ENCODE measurements around the gene ZSCAN5A. TPM values are rescaled to one million over a fixed set of nuclear protein-coding genes. Genes with fewer than 3 reads are reported as not detected.

The ZSCAN5A gene
- total and polyA plus RNA-seq, 2 donors (not counting 1 experiment from before 2014, with no cell fraction given) = 5.2 to 24.8 TPM

- Histone ChIP-seq H3K36me3 (replicated peaks in 1 of 2; ENCODE audit: control extremely low read depth in 1 of 2, control insufficient read depth in 1 of 2, extremely low read depth in 1 of 2, insufficient read depth in 2 of 2, low read length in 1 of 2) (no peaks in the 10 kb centered on the region), H4K20me1 (ENCODE audit: control insufficient read depth, insufficient read depth, low read length, poor library complexity, severe bottlenecking) (no peaks in the 10 kb centered on the region), H3K27ac (ENCODE audit: low read length in 2 of 2) (no peak overlapping the region), H3K27me3 (replicated peaks in 1 of 4; ENCODE audit: control extremely low read depth in 1 of 4, control insufficient read depth in 3 of 4, insufficient read depth in 4 of 4, low read length in 3 of 4) (peaks cover 0 to 11% (median 5%) of the 10 kb centered on the region in 4 experiments), H3K9ac (ENCODE audit: low read length) (no peak overlapping the region), H3K4me3 (ENCODE audit: control extremely low read depth in 1 of 5, extremely low read depth in 1 of 5, insufficient read depth in 1 of 5, low read depth in 2 of 5, low read length in 4 of 5) (no peak overlapping the region), H3K9me3 (ENCODE audit: control extremely low read depth in 1 of 3, control insufficient read depth in 2 of 3, insufficient read depth in 1 of 3, low read length in 2 of 3) (no peaks in the 10 kb centered on the region), H3K4me1 (ENCODE audit: control insufficient read depth in 2 of 2, insufficient read depth in 2 of 2, low read length in 2 of 2) (peaks cover 4 to 6% of the 10 kb centered on the region in 2 donors), H3K4me2 (replicated peaks; ENCODE audit: low read depth, low read length, poor library complexity, severe bottlenecking) (no peak overlapping the region), H2AFZ (ENCODE audit: insufficient read depth, low read depth, low read length, poor library complexity, severe bottlenecking) (no peak overlapping the region), H3K79me2 (ENCODE audit: control insufficient read depth, insufficient read depth, low read length) (no peaks in the 10 kb centered on the region)
- no peak for TF ChIP-seq EZH2 (IDR thresholded peaks at IDR 0.05; ENCODE audit: borderline replicate concordance, insufficient read depth, low read depth, low read length, poor library complexity, severe bottlenecking)
- H3K27me3 Mint-ChIP-seq = peaks cover 15% of the 10 kb centered on the region
- H3K9me3 Mint-ChIP-seq (ENCODE audit: insufficient read depth) = no peaks in the 10 kb centered on the region
- CTCF ChIA-PET = interaction anchor here (0.7 kb wide), 1 partner anchor 839 kb away, joined by 5 read pairs; no protein-coding TSS in a partner anchor
- H3K27ac Mint-ChIP-seq = no peak overlapping the region
- DNase-seq (no peak), ATAC-seq (ENCODE audit: low read depth) (no peak)
- H3K4me3 Mint-ChIP-seq = no peak overlapping the region
- peaks cover 6% of the 10 kb centered on the region for H3K4me1 Mint-ChIP-seq
- 74% methylated on average over 6 of the region's 10 CpGs for WGBS (ENCODE audit: insufficient coverage)
- POLR2A ChIA-PET = no interaction called here
- intact Hi-C loops (cut with micrococcal nuclease) = no loop called here
Observed at GRCh38 chr19:56218961-56219360, 95.7 kb downstream of the ZSCAN5A start.

DNA sequence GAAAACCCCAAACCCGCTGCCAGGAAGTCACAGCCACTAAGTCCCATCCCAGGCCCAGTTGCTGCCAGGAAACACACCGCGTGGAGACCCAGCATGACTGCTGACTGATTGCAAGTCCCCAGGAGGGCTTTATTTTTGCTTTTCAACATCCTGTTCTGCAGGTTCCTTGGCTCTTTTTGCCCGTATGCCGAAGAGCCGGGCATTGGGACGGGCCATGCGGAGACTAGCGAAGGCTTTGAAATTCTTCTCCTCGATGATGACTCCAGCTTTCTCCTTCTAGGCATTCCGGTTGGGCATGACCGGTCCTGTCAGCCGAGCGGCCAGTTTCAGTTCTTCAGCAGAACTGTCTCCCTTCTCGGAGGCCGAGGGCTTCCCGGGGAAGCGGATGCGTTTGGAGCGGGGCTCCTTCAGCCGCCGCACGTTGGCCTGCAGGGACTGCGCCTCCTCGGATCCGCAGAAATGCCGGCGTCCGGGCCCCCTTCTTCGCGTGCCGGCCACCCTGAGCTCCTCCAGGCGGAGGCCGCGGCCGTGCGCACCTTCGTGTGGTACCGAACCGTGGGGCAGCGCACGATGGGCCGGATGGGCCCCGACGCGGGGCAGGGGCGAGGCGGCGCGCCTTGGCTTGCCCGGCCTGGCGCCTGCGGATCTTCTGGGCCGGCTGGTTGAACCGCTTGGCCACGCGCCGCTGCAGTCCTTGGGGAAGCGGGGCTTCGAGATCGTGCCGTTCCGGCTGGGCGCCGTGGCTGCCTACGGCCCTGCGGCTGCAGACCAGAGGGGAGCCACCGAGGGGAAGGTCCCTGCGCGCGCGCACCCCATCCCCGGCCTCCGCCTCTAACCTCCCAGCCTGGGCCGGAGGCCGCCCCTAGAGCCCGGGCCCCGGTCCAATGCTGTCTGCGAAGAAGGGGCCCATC lies 97.3 kb downstream of the ZSCAN5A start:
- peak overlapping the region in 1 of 5 experiments; percentile 4 for H3K4me3 ChIP-seq (ENCODE audit: control extremely low read depth in 1 of 5, extremely low read depth in 1 of 5, insufficient read depth in 1 of 5, low read depth in 2 of 5, low read length in 4 of 5)
- intact Hi-C loops (cut with micrococcal nuclease) = no loop called here
- Mint-ChIP-seq H3K4me1 (peaks cover 6% of the 10 kb centered on the region), H3K4me3 (peak overlapping the region; percentile 26), H3K27ac (no peak overlapping the region), H3K27me3 (peaks cover 20% of the 10 kb centered on the region), H3K9me3 (ENCODE audit: insufficient read depth) (no peaks in the 10 kb centered on the region)
- ChIA-PET CTCF (no interaction called here), POLR2A (no interaction called here)
- H3K4me2 ChIP-seq (replicated peaks; ENCODE audit: low read depth, low read length, poor library complexity, severe bottlenecking) = peak overlapping the region; percentile 53
- no peak overlapping the region for H3K9ac ChIP-seq (ENCODE audit: low read length)
- H3K4me1 ChIP-seq (ENCODE audit: control insufficient read depth in 2 of 2, insufficient read depth in 2 of 2, low read length in 2 of 2) = peaks cover 4 to 6% of the 10 kb centered on the region in 2 donors
- TF ChIP-seq EZH2 (IDR thresholded peaks at IDR 0.05; ENCODE audit: borderline replicate concordance, insufficient read depth, low read depth, low read length, poor library complexity, severe bottlenecking) = no peak
- no peak for TF ChIP-seq CTCF (IDR thresholded peaks at IDR 0.05)
- peak overlapping the region; percentile 28 for H2AFZ ChIP-seq (ENCODE audit: insufficient read depth, low read depth, low read length, poor library complexity, severe bottlenecking)
- ATAC-seq (ENCODE audit: low read depth) = no peak
- no peaks in the 10 kb centered on the region for H3K79me2 ChIP-seq (ENCODE audit: control insufficient read depth, insufficient read depth, low read length)
- DNase-seq = no peak
- H4K20me1 ChIP-seq (ENCODE audit: control insufficient read depth, insufficient read depth, low read length, poor library complexity, severe bottlenecking) = no peaks in the 10 kb centered on the region
- no peaks in the 10 kb centered on the region for H3K9me3 ChIP-seq (ENCODE audit: control extremely low read depth in 1 of 3, control insufficient read depth in 2 of 3, insufficient read depth in 1 of 3, low read length in 2 of 3)
- H3K36me3 ChIP-seq (replicated peaks in 1 of 2; ENCODE audit: control extremely low read depth in 1 of 2, control insufficient read depth in 1 of 2, extremely low read depth in 1 of 2, insufficient read depth in 2 of 2, low read length in 1 of 2) = no peaks in the 10 kb centered on the region
- no peak overlapping the region for H3K27ac ChIP-seq (ENCODE audit: low read length in 2 of 2)
- peaks cover 0 to 11% (median 5%) of the 10 kb centered on the region in 4 experiments for H3K27me3 ChIP-seq (replicated peaks in 1 of 4; ENCODE audit: control extremely low read depth in 1 of 4, control insufficient read depth in 3 of 4, insufficient read depth in 4 of 4, low read length in 3 of 4)
- 16% methylated on average over 78 of the region's 79 CpGs for WGBS (ENCODE audit: insufficient coverage)

Measured in B cell (primary cell).